KMS-11 (cell line): ENCODE results near the gene ASS1.

Experiments used
- H2AFZ ChIP-seq: fragments of 200-600 bp; sonication (generic); 2 replicates; pipeline ENCODE4 v1.6.1; 2016; ENCODE audit warnings: antibody characterized with exemption, mixed run types, low read depth
- H3K27ac ChIP-seq: fragments of 200-600 bp; sonication (generic); 2 replicates; pipeline ENCODE4 v1.6.1; 2016; ENCODE audit warnings: mild to moderate bottlenecking, mixed run types
- H3K27me3 ChIP-seq: fragments of 200-600 bp; sonication (generic); 2 replicates; pipeline ENCODE4 v1.6.1; 2017; ENCODE audit warnings: mild to moderate bottlenecking, low read depth, mixed run types, moderate library complexity; ENCODE audit not compliant: insufficient read depth
- H3K36me3 ChIP-seq: fragments of 200-600 bp; sonication (generic); 2 replicates; pipeline ENCODE4 v1.6.1; 2017; ENCODE audit warnings: mild to moderate bottlenecking, mixed run types; ENCODE audit not compliant: insufficient read depth
- H3K4me1 ChIP-seq: fragments of 200-600 bp; sonication (generic); 2 replicates; pipeline ENCODE4 v1.6.1; 2016; ENCODE audit warnings: mild to moderate bottlenecking, low read depth, mixed run types; ENCODE audit not compliant: poor library complexity, severe bottlenecking
- H3K4me2 ChIP-seq: fragments of 200-600 bp; sonication (generic); 2 replicates; pipeline ENCODE4 v1.7.0; 2016; ENCODE audit warnings: mild to moderate bottlenecking, mixed run types
- H3K4me3 ChIP-seq: fragments of 200-600 bp; sonication (generic); IDR thresholded peaks from 2 replicates; pipeline ENCODE4 v1.6.1; 2017; ENCODE audit warnings: low read depth, low read length, mixed read lengths; ENCODE audit not compliant: insufficient read depth
- H3K79me2 ChIP-seq: fragments of 200-600 bp; sonication (generic); 2 replicates; pipeline ENCODE4 v1.6.1; 2016; ENCODE audit warnings: low read depth, mixed run types; ENCODE audit not compliant: insufficient read depth
- H3K9ac ChIP-seq: fragments of 200-600 bp; sonication (generic); 2 replicates; pipeline ENCODE4 v1.6.1; 2016; ENCODE audit warnings: mild to moderate bottlenecking, mixed run types
- H4K20me1 ChIP-seq: fragments of 200-600 bp; sonication (generic); 2 replicates; pipeline ENCODE4 v1.6.1; 2016; ENCODE audit warnings: mild to moderate bottlenecking, mixed run types; ENCODE audit not compliant: insufficient read depth
- TF ChIP-seq, protein P1 (sequence below): fragments of 200-600 bp; sonication (generic); conservative IDR thresholded peaks from 2 replicates; pipeline ENCODE4 v1.6.1; 2017; ENCODE audit warnings: low read depth, mild to moderate bottlenecking, antibody characterized with exemption, low read length, moderate library complexity, mixed read lengths

ASS1 gene

GRCh38 chr9:130427326-130427725 is 17.4 kb upstream of the ASS1 start:
- H3K9ac ChIP-seq = no peak overlapping the region
- peaks cover 80% of the 10 kb centered on the region for H3K27me3 ChIP-seq
- no peaks in the 10 kb centered on the region for H4K20me1 ChIP-seq
- H3K4me3 ChIP-seq = no peak overlapping the region
- no peak overlapping the region for H3K4me2 ChIP-seq
- no peak overlapping the region for H3K27ac ChIP-seq
- TF ChIP-seq, protein P1, sequence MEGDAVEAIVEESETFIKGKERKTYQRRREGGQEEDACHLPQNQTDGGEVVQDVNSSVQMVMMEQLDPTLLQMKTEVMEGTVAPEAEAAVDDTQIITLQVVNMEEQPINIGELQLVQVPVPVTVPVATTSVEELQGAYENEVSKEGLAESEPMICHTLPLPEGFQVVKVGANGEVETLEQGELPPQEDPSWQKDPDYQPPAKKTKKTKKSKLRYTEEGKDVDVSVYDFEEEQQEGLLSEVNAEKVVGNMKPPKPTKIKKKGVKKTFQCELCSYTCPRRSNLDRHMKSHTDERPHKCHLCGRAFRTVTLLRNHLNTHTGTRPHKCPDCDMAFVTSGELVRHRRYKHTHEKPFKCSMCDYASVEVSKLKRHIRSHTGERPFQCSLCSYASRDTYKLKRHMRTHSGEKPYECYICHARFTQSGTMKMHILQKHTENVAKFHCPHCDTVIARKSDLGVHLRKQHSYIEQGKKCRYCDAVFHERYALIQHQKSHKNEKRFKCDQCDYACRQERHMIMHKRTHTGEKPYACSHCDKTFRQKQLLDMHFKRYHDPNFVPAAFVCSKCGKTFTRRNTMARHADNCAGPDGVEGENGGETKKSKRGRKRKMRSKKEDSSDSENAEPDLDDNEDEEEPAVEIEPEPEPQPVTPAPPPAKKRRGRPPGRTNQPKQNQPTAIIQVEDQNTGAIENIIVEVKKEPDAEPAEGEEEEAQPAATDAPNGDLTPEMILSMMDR = no peak
- no peaks in the 10 kb centered on the region for H3K36me3 ChIP-seq
- H3K4me1 ChIP-seq = no peaks in the 10 kb centered on the region
- no peak overlapping the region for H2AFZ ChIP-seq
- no peaks in the 10 kb centered on the region for H3K79me2 ChIP-seq

GRCh38 chr9:130428086-130428665 is 16.6 kb upstream of the ASS1 start:
- TF ChIP-seq, protein P1 = no peak
- Histone ChIP-seq H3K79me2 (no peaks in the 10 kb centered on the region), H3K4me2 (no peak overlapping the region), H3K4me1 (no peaks in the 10 kb centered on the region), H3K9ac (no peak overlapping the region), H2AFZ (no peak overlapping the region), H3K27me3 (peaks cover 73% of the 10 kb centered on the region), H3K4me3 (no peak overlapping the region), H3K27ac (no peak overlapping the region), H4K20me1 (no peaks in the 10 kb centered on the region), H3K36me3 (no peaks in the 10 kb centered on the region)

GRCh38 chr9:130429381-130429780 is 15.4 kb upstream of the ASS1 start:
- no peak overlapping the region for H3K4me3 ChIP-seq
- no peak overlapping the region for H3K27ac ChIP-seq
- TF ChIP-seq, protein P1 = no peak
- no peaks in the 10 kb centered on the region for H3K79me2 ChIP-seq
- H2AFZ ChIP-seq = no peak overlapping the region
- H3K4me2 ChIP-seq = no peak overlapping the region
- no peaks in the 10 kb centered on the region for H4K20me1 ChIP-seq
- H3K4me1 ChIP-seq = no peaks in the 10 kb centered on the region
- H3K9ac ChIP-seq = no peak overlapping the region
- H3K27me3 ChIP-seq = peaks cover 67% of the 10 kb centered on the region
- H3K36me3 ChIP-seq = no peaks in the 10 kb centered on the region

DNA sequence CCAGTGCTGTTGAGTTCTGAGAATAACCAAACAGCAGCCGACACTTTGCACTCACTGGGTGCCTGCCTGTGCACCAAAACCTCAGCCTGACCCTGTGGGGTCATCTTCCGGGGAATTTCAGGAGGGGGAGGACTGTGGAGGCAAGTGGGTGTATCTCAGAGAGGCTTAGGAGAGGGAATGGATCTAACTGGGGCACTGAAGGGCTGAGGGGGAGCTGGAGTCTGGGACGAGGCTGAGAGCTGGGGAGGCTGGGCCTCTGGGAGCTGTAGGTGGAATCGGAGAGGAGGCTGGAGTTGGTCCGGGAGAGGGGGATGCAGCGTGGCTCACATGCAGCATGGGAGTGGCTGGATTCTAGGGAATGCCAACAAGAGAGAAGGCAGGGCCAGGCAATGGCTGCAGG is 14.9 kb upstream of the ASS1 start:
- Histone ChIP-seq H3K36me3 (no peaks in the 10 kb centered on the region), H3K9ac (no peak overlapping the region), H3K27me3 (peaks cover 66% of the 10 kb centered on the region), H3K4me1 (no peaks in the 10 kb centered on the region), H3K4me3 (no peak overlapping the region), H3K27ac (no peak overlapping the region), H4K20me1 (no peaks in the 10 kb centered on the region), H3K79me2 (no peaks in the 10 kb centered on the region), H3K4me2 (no peak overlapping the region), H2AFZ (no peak overlapping the region)
- TF ChIP-seq, protein P1 = no peak
